ENCODE data around the gene HBS1L.

The HBS1L gene

GRCh38 chr6:134943522-134944111 lies 111.0 kb downstream of the HBS1L start:
- DNase-seq: no peak

GRCh38 chr6:134938896-134939295 lies 115.7 kb downstream of the HBS1L start:
- peak; percentile 72 for DNase-seq

- no peak for DNase-seq
These were observed 117.2 kb downstream of the HBS1L start for GRCh38 chr6:134937426-134937825.

GRCh38 chr6:134936931-134937330 lies 117.7 kb downstream of the HBS1L start:
- no peak for DNase-seq

- no peak for DNase-seq
These were observed 118.1 kb downstream of the HBS1L start for GRCh38 chr6:134936476-134936875.

GRCh38 chr6:134934793-134935485 lies 119.7 kb downstream of the HBS1L start:
- no peak for DNase-seq

GRCh38 chr6:134932535-134933470 lies 121.8 kb downstream of the HBS1L start:
- no peak for DNase-seq

GRCh38 chr6:134932098-134932497 lies 122.5 kb downstream of the HBS1L start:
- no peak for DNase-seq

GRCh38 chr6:134930463-134930862 lies 124.2 kb downstream of the HBS1L start:
- no peak for DNase-seq

GRCh38 chr6:134928151-134928900 lies 126.3 kb downstream of the HBS1L start:
- no peak for DNase-seq

- DNase-seq: no peak
These were observed 128.8 kb downstream of the HBS1L start for GRCh38 chr6:134925800-134926199.

GRCh38 chr6:134921721-134922261 lies 132.8 kb downstream of the HBS1L start:
- no peak for DNase-seq

GRCh38 chr6:134921276-134921675 lies 133.3 kb downstream of the HBS1L start:
- DNase-seq: no peak

- DNase-seq: no peak
These were observed 134.2 kb downstream of the HBS1L start for GRCh38 chr6:134920422-134920821.

- no peak for DNase-seq
These were observed 136.1 kb downstream of the HBS1L start for GRCh38 chr6:134918418-134918961.

GRCh38 chr6:134911547-134911946 lies 143.1 kb downstream of the HBS1L start:
- DNase-seq: no peak

- no peak for DNase-seq
These were observed 144.1 kb downstream of the HBS1L start for GRCh38 chr6:134910593-134910935.
